ENCODE measurements around the gene MCM9.

Gene MCM9

DNA sequence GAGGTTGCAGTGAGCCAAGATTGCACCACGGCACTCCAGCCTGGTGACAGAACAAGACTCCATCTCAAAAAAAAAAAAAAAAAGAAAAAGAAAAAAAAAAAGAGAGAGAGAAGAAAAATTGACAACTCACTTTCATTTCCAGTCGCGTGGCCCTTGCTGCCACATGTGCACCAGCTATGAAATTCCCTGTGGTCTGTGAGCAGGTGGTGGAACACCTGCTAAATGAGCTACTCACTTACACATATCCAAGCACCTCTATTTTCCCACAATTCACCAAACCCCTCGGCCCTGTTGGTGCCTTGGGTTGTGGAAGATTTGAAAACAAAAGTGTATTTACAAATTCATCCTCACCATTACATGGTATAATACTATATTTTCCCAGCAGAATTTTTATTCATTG, 146.3 kb downstream of the MCM9 start:
- TF ChIP-seq, protein P1, sequence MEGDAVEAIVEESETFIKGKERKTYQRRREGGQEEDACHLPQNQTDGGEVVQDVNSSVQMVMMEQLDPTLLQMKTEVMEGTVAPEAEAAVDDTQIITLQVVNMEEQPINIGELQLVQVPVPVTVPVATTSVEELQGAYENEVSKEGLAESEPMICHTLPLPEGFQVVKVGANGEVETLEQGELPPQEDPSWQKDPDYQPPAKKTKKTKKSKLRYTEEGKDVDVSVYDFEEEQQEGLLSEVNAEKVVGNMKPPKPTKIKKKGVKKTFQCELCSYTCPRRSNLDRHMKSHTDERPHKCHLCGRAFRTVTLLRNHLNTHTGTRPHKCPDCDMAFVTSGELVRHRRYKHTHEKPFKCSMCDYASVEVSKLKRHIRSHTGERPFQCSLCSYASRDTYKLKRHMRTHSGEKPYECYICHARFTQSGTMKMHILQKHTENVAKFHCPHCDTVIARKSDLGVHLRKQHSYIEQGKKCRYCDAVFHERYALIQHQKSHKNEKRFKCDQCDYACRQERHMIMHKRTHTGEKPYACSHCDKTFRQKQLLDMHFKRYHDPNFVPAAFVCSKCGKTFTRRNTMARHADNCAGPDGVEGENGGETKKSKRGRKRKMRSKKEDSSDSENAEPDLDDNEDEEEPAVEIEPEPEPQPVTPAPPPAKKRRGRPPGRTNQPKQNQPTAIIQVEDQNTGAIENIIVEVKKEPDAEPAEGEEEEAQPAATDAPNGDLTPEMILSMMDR (IDR thresholded peaks at IDR 0.05; ENCODE audit: low read depth, low read length, poor library complexity, severe bottlenecking): no peak
- no peak for TF ChIP-seq EZH2phosphoT487 (IDR thresholded peaks at IDR 0.05; ENCODE audit: borderline replicate concordance, low read length)
- Histone ChIP-seq H3K79me2 (ENCODE audit: control insufficient read depth, low read length) (no peaks in the 10 kb centered on the region), H3K9me2 (replicated peaks; ENCODE audit: control insufficient read depth, low read length) (no peaks in the 10 kb centered on the region), H3K27ac (ENCODE audit: low read depth, low read length) (no peak overlapping the region), H3K4me1 (ENCODE audit: control insufficient read depth, low read length) (no peaks in the 10 kb centered on the region), H3K4me2 (ENCODE audit: low read length) (no peak overlapping the region), H3F3A (ENCODE audit: control insufficient read depth, insufficient read depth) (no peaks in the 10 kb centered on the region), H3K9me3 (ENCODE audit: control insufficient read depth, insufficient read depth, low read length) (no peaks in the 10 kb centered on the region), H3K27me3 (ENCODE audit: control insufficient read depth, low read length) (no peaks in the 10 kb centered on the region), H3K4me3 (ENCODE audit: low read length) (no peak overlapping the region), H3K36me3 (ENCODE audit: control insufficient read depth, low read length) (no peaks in the 10 kb centered on the region), H4K20me1 (ENCODE audit: control insufficient read depth, insufficient read depth, low read depth, low read length) (no peaks in the 10 kb centered on the region)

DNA sequence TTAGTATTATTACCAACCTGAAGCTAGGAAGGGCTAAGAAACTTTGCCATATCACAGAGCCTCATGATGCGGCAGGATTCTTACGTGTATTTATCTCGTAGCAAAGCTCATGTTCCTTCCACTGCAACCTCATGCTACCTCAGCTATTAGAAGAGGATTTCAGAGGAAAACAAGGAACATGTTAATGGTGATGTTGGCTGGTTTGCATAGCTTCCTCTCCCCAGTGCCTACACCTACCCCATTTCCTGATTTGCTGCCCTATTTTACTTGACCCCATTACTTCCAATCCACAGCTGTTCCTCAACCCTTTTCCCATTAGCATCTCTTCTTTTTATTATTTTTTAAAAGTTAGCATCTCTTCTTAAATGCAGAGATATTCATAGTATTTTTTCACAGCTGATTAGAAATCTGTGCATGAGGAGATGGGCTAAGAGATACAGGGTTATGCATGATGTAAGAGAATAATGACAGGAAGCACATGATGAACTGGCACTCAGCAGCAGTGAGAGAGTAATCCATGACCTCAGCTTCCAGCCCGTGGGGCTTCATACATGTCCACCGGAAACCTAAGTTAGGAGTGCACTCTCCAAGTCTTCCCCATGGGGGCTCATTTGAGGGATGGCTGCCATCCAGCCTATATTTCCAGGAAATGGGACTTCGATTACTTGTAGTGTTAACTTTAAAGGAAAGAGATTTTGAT, 147.1 kb downstream of the MCM9 start:
- H3K36me3 ChIP-seq (ENCODE audit: control insufficient read depth, low read length): no peaks in the 10 kb centered on the region
- no peak overlapping the region for H3K4me2 ChIP-seq (ENCODE audit: low read length)
- peaks cover 1% of the 10 kb centered on the region; the same call in 1 of the 2 replicates for H3K27me3 ChIP-seq (ENCODE audit: control insufficient read depth, low read length)
- no peaks in the 10 kb centered on the region for H3K4me1 ChIP-seq (ENCODE audit: control insufficient read depth, low read length)
- H3K27ac ChIP-seq (ENCODE audit: low read depth, low read length): no peak overlapping the region
- H3K9me2 ChIP-seq (replicated peaks; ENCODE audit: control insufficient read depth, low read length): no peaks in the 10 kb centered on the region
- no peaks in the 10 kb centered on the region for H3K79me2 ChIP-seq (ENCODE audit: control insufficient read depth, low read length)
- no peaks in the 10 kb centered on the region for H3K9me3 ChIP-seq (ENCODE audit: control insufficient read depth, insufficient read depth, low read length)
- H3F3A ChIP-seq (ENCODE audit: control insufficient read depth, insufficient read depth): no peaks in the 10 kb centered on the region
- no peak overlapping the region for H3K4me3 ChIP-seq (ENCODE audit: low read length)
- TF ChIP-seq, protein P1 (IDR thresholded peaks at IDR 0.05; ENCODE audit: low read depth, low read length, poor library complexity, severe bottlenecking): no peak
- no peak for TF ChIP-seq EZH2phosphoT487 (IDR thresholded peaks at IDR 0.05; ENCODE audit: borderline replicate concordance, low read length)
- H4K20me1 ChIP-seq (ENCODE audit: control insufficient read depth, insufficient read depth, low read depth, low read length): no peaks in the 10 kb centered on the region

DNA sequence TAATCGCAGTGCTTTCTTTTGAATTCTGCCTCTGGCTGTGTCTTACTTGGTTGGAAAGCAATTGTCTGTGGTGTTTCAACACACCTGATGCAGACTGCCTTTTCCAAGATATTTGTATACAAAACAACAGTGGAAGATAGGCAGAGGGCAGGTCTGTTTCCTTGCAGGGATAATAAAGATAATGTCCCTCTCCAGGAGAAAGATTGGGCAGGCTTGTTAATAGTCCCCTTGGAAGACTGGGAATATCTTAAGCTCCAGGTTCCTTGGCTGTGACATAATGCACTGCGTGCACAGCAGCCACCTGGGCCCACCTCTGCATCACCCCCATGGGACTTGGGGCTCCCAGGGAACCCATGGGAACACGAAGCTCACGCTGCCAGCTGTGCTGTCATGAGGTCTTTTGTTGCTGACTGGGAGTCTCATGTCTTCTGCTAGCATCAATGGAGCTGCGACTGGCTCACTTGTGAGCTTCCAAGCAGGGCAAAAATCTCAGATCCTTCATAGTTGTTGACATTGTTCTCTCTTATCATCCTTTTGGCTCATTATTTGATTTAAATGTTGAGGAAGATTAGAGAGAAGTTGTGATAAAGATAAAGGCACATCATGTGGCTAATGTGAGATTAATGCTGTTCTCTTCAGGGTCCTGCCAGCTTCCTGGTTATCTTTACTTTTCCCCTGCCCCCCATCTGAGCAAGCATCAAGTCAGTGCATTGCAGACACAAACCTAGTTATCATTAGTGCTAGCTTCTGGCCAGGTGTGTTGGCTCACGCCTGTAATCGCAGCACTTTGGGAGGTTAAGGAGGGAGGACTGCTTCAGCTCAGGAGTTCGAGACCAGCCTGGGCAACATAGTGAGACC, 148.1 kb downstream of the MCM9 start:
- no peaks in the 10 kb centered on the region for H3K9me2 ChIP-seq (replicated peaks; ENCODE audit: control insufficient read depth, low read length)
- no peaks in the 10 kb centered on the region for H3K79me2 ChIP-seq (ENCODE audit: control insufficient read depth, low read length)
- H3F3A ChIP-seq (ENCODE audit: control insufficient read depth, insufficient read depth): no peaks in the 10 kb centered on the region
- H3K9me3 ChIP-seq (ENCODE audit: control insufficient read depth, insufficient read depth, low read length): no peaks in the 10 kb centered on the region
- H4K20me1 ChIP-seq (ENCODE audit: control insufficient read depth, insufficient read depth, low read depth, low read length): no peaks in the 10 kb centered on the region
- H3K4me2 ChIP-seq (ENCODE audit: low read length): no peak overlapping the region
- H3K4me1 ChIP-seq (ENCODE audit: control insufficient read depth, low read length): no peaks in the 10 kb centered on the region
- no peak overlapping the region for H3K4me3 ChIP-seq (ENCODE audit: low read length)
- H3K27ac ChIP-seq (ENCODE audit: low read depth, low read length): no peak overlapping the region
- no peaks in the 10 kb centered on the region for H3K36me3 ChIP-seq (ENCODE audit: control insufficient read depth, low read length)
- TF ChIP-seq EZH2phosphoT487 (IDR thresholded peaks at IDR 0.05; ENCODE audit: borderline replicate concordance, low read length): no peak
- peaks cover 2% of the 10 kb centered on the region; the same call in 1 of the 2 replicates for H3K27me3 ChIP-seq (ENCODE audit: control insufficient read depth, low read length)

DNA sequence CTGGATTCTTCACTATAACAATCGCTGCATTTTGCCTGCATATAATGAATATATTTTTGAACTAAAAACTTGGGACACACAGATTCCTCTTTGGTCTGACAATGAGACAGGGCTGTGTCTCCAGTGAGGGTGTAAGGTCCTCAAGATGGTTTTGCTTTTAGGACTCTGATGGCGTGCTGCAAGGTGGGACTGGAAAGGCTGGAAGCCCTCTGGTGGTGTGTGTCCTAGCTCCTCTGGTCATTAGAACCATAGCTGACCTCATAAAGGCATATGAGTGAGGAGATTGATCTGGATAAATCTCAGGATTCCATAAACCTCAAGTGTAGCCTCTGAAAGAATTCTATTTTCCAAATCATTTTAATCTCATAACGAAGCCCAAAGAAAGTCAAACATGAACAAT, 149.4 kb downstream of the MCM9 start:
- Histone ChIP-seq H3K9me3 (ENCODE audit: control insufficient read depth, insufficient read depth, low read length) (no peaks in the 10 kb centered on the region), H3K4me2 (ENCODE audit: low read length) (no peak overlapping the region), H3K27ac (ENCODE audit: low read depth, low read length) (no peak overlapping the region), H3F3A (ENCODE audit: control insufficient read depth, insufficient read depth) (no peaks in the 10 kb centered on the region), H3K4me1 (ENCODE audit: control insufficient read depth, low read length) (no peaks in the 10 kb centered on the region), H3K79me2 (ENCODE audit: control insufficient read depth, low read length) (no peaks in the 10 kb centered on the region), H3K4me3 (ENCODE audit: low read length) (no peak overlapping the region), H3K9me2 (replicated peaks; ENCODE audit: control insufficient read depth, low read length) (no peaks in the 10 kb centered on the region), H4K20me1 (ENCODE audit: control insufficient read depth, insufficient read depth, low read depth, low read length) (no peaks in the 10 kb centered on the region), H3K36me3 (ENCODE audit: control insufficient read depth, low read length) (no peaks in the 10 kb centered on the region), H3K27me3 (ENCODE audit: control insufficient read depth, low read length) (peaks cover 8% of the 10 kb centered on the region; the same call in 1 of the 2 replicates)
- no peak for TF ChIP-seq EZH2phosphoT487 (IDR thresholded peaks at IDR 0.05; ENCODE audit: borderline replicate concordance, low read length)
- TF ChIP-seq, protein P1 (IDR thresholded peaks at IDR 0.05; ENCODE audit: low read depth, low read length, poor library complexity, severe bottlenecking): no peak
